B cell (primary cell): ENCODE results near the gene IL17RC.

ENCODE experiments used
- EZH2 ChIP-seq: IDR thresholded peaks from 2 replicates; pipeline ENCODE4 v1.6.1; 2012; ENCODE audit warnings: borderline replicate concordance, low read depth, mild to moderate bottlenecking, moderate library complexity, low read length; ENCODE audit not compliant: insufficient read depth, poor library complexity, severe bottlenecking
- TF ChIP-seq, protein P1 (sequence below): fragments of 200-600 bp; IDR thresholded peaks from one replicate; pipeline ENCODE4 v1.8.0; 2022; ENCODE audit warnings: antibody characterized with exemption, mild to moderate bottlenecking

DNA sequence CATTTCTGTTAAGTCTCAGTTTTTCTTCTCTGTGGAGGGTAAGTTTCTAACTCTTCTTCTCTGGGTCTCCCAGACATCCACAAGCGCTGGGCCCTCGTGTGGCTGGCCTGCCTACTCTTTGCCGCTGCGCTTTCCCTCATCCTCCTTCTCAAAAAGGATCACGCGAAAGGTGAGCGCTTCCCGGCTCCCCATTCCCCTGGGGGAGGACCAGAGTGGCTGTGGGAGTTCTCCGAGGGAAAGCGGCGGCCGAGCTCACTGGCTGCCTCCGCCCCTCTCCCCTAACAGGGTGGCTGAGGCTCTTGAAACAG lies 15.6 kb downstream of the IL17RC start:
- TF ChIP-seq, protein P1, sequence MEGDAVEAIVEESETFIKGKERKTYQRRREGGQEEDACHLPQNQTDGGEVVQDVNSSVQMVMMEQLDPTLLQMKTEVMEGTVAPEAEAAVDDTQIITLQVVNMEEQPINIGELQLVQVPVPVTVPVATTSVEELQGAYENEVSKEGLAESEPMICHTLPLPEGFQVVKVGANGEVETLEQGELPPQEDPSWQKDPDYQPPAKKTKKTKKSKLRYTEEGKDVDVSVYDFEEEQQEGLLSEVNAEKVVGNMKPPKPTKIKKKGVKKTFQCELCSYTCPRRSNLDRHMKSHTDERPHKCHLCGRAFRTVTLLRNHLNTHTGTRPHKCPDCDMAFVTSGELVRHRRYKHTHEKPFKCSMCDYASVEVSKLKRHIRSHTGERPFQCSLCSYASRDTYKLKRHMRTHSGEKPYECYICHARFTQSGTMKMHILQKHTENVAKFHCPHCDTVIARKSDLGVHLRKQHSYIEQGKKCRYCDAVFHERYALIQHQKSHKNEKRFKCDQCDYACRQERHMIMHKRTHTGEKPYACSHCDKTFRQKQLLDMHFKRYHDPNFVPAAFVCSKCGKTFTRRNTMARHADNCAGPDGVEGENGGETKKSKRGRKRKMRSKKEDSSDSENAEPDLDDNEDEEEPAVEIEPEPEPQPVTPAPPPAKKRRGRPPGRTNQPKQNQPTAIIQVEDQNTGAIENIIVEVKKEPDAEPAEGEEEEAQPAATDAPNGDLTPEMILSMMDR, result no peak
- TF ChIP-seq EZH2, result no peak
